Erythroblast (primary cell): ENCODE results near the gene CS.

Experiments used
- GATA1 ChIP-seq: IDR thresholded peaks from 2 replicates; pipeline ENCODE4 v1.6.1; 2011; ENCODE audit warnings: low read depth, mild to moderate bottlenecking, control low read depth, low read length, moderate library complexity
- POLR2A ChIP-seq: IDR thresholded peaks from 2 replicates; pipeline ENCODE4 v1.6.1; 2011; ENCODE audit warnings: mild to moderate bottlenecking, low read length

DNA sequence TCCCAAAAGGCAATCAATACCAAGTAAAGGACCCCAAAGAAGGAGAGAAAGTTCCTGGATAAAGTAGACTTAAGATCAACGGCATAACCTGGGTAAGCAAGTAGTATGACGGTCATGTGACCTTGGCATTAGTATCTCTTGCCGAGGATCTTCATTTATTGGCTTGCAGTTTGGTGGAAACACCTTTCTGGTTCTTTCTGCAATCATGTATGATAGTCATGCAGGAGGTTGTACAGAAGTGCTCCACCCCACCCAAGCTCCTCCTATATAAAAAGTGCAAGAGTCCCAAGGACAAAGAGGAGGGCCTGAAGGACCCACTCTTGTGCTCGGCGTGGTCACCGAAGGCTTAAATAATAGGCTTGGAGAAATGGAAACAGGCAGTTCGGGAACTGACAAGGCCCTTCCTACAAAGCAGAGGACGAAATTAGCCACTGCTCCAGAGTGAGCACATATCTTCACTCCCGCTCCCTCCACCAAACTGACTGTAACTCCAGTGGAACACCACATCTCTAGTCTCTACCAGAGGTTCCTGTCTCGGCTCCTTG, 750 bp downstream of the CS start:
- TF ChIP-seq POLR2A (no peak), GATA1 (no peak)
